Measurements from ENCODE around the gene AGA. TPM values are rescaled to one million over a fixed set of nuclear protein-coding genes. Genes with fewer than 3 reads are reported as not detected.

Gene AGA
- total and polyA plus RNA-seq, 10 of the 15 experiments (the other 5 are each of a cell fraction or from before 2014, with no cell fraction given): 17.1 to 37.6 (median 24.5) TPM

- no TSS peak for BruUV-seq (replicated peaks)
- H3K79me2 ChIP-seq (ENCODE audit: control insufficient read depth, insufficient read depth, low read length): peaks cover 2% of the 10 kb centered on the region; the same call in 1 of the 2 replicates
- H4K20me1 ChIP-seq (ENCODE audit: control insufficient read depth, insufficient read depth): no peaks in the 10 kb centered on the region
- FAIRE-seq (no peak), ATAC-seq (no peak), DNase-seq (ENCODE audit: low read depth, low spot score) (no peak)
- RAD21 ChIA-PET (ENCODE audit: unreplicated experiment): no interaction called here
- CTCF ChIA-PET: interaction anchor here (0.6 kb wide), 1 partner anchor 121 kb away, joined by 3 read pairs; no protein-coding TSS in a partner anchor
- no peak overlapping the region for H3K27ac ChIP-seq (ENCODE audit: control insufficient read depth, insufficient read depth)
- WGBS (ENCODE audit: insufficient coverage, insufficient replicate concordance, low lambda C conversion rate, missing lambda C conversion rate): 81% methylated on average over 2 of the region's 2 CpGs
- H2AFZ ChIP-seq (ENCODE audit: control insufficient read depth, low read depth, low read length): no peak overlapping the region
- POLR2A ChIA-PET: interaction anchor here (0.7 kb wide), 1 partner anchor 9 kb away, joined by 3 read pairs; no protein-coding TSS in a partner anchor
- H3K4me2 ChIP-seq (ENCODE audit: control insufficient read depth, insufficient read depth): no peak overlapping the region
- H3K9me3 ChIP-seq (replicated peaks; ENCODE audit: control insufficient read depth, insufficient read depth, low read length): no peaks in the 10 kb centered on the region; the same call in 2 of the 3 replicates
- TF ChIP-seq BHLHE40 (IDR thresholded peaks at IDR 0.05; ENCODE audit: borderline replicate concordance in 1 of 2, low read depth in 2 of 2, low read length in 1 of 2) (no peak), NR2C1 (IDR thresholded peaks at IDR 0.05) (no peak), SPI1 (IDR thresholded peaks at IDR 0.05; ENCODE audit: borderline replicate concordance, insufficient read depth, low read depth, low read length) (no peak), ZSCAN29 (IDR thresholded peaks at IDR 0.05) (no peak)
- TF ChIP-seq, protein P1, sequence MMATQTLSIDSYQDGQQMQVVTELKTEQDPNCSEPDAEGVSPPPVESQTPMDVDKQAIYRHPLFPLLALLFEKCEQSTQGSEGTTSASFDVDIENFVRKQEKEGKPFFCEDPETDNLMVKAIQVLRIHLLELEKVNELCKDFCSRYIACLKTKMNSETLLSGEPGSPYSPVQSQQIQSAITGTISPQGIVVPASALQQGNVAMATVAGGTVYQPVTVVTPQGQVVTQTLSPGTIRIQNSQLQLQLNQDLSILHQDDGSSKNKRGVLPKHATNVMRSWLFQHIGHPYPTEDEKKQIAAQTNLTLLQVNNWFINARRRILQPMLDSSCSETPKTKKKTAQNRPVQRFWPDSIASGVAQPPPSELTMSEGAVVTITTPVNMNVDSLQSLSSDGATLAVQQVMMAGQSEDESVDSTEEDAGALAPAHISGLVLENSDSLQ (IDR thresholded peaks at IDR 0.05): no peak
- H3K4me1 ChIP-seq (ENCODE audit: control insufficient read depth, insufficient read depth, low read length): no peaks in the 10 kb centered on the region
- in situ Hi-C loops (cut with MboI): no loop called here
- H3K27me3 ChIP-seq (replicated peaks in 1 of 2; ENCODE audit: control insufficient read depth in 2 of 2, insufficient read depth in 2 of 2, low read length in 1 of 2): no peaks in the 10 kb centered on the region
- intact Hi-C loops (cut with micrococcal nuclease; ENCODE audit: unreplicated experiment): no loop called here
- no peak overlapping the region for H3K9ac ChIP-seq (ENCODE audit: control insufficient read depth, insufficient read depth, low read length)
- H3K36me3 ChIP-seq (ENCODE audit: control insufficient read depth in 2 of 2, insufficient read depth in 2 of 2, low read length in 1 of 2): no peaks in the 10 kb centered on the region
- SMC1A ChIA-PET (ENCODE audit: uncharacterized antibody, unreplicated experiment): no interaction called here
- H3K4me3 ChIP-seq: no peak overlapping the region
These were observed 4.3 kb upstream of the AGA start for GRCh38 chr4:177446586-177446985.
